ENCODE data around the gene RPN2. TPM values are rescaled to one million over a fixed set of nuclear protein-coding genes. Genes with fewer than 3 reads are reported as not detected.

The RPN2 gene
- total RNA-seq, 6 experiments from 2014 or later, result 91.7 to 188 (median 148) TPM

DNA sequence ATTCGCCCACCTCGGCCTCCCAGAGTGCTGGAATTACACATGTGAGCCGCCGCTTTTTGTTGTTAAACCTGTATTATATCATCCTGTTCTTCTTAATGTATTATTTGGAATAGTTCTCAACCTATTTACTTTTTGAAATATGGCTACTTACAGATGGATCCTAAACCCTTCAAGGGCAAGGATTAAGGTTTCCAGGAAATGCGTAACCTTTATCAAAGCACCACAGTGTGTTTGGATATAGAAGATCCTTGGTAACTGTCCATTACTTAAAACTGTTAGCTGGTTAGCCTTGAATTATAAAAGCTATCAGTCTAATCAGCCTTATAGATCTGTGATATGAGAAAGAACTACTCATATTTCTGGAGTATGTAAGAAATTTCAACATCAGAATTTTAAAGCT is 12.3 kb upstream of the RPN2 start:
- H3K27ac ChIP-seq, result no peak overlapping the region
- no peaks in the 10 kb centered on the region for H3K36me3 ChIP-seq
- no peak for DNase-seq
- intact Hi-C loops (cut with DNase I), result no loop called here
- ATAC-seq, result no peak
- 100% methylated on average over 5 of the region's 5 CpGs for WGBS (ENCODE audit: insufficient coverage, low coverage, low lambda C conversion rate, missing lambda C conversion rate)
- no peak overlapping the region for H3K4me3 ChIP-seq
- H3K27me3 ChIP-seq, result no peaks in the 10 kb centered on the region
- H3K9me3 ChIP-seq, result no peaks in the 10 kb centered on the region
- TF ChIP-seq, protein P1, sequence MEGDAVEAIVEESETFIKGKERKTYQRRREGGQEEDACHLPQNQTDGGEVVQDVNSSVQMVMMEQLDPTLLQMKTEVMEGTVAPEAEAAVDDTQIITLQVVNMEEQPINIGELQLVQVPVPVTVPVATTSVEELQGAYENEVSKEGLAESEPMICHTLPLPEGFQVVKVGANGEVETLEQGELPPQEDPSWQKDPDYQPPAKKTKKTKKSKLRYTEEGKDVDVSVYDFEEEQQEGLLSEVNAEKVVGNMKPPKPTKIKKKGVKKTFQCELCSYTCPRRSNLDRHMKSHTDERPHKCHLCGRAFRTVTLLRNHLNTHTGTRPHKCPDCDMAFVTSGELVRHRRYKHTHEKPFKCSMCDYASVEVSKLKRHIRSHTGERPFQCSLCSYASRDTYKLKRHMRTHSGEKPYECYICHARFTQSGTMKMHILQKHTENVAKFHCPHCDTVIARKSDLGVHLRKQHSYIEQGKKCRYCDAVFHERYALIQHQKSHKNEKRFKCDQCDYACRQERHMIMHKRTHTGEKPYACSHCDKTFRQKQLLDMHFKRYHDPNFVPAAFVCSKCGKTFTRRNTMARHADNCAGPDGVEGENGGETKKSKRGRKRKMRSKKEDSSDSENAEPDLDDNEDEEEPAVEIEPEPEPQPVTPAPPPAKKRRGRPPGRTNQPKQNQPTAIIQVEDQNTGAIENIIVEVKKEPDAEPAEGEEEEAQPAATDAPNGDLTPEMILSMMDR (IDR thresholded peaks at IDR 0.05), result no peak
- TF ChIP-seq POLR2A (IDR thresholded peaks at IDR 0.05), result no peak
- no peaks in the 10 kb centered on the region for H3K4me1 ChIP-seq

DNA sequence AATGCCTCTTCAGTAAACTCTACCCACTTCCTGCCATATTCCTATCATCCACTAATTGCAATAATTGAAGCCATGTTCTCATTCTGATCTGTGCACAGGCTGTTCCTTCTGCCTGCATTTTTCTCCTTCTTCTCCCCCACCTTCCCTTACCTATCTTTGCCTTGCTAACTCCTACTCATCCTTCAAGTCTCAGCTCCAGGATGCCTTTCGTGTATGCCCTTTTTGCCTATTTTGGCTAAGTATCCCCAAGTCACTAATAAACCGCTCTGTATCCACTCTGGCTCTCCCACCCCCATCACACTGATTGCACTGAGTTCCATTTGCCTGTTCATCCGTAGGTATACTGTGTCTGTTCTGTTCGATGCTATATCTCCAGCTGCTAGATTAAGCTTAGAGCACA is 6.3 kb upstream of the RPN2 start:
- ATAC-seq (no peak), DNase-seq (no peak)
- Histone ChIP-seq H3K4me3 (no peak overlapping the region), H3K27me3 (no peaks in the 10 kb centered on the region), H3K9me3 (no peaks in the 10 kb centered on the region), H3K4me1 (no peaks in the 10 kb centered on the region), H3K36me3 (no peaks in the 10 kb centered on the region), H3K27ac (no peak overlapping the region)
- 91% methylated on average over 4 of the region's 4 CpGs for WGBS (ENCODE audit: insufficient coverage, low coverage, low lambda C conversion rate, missing lambda C conversion rate)
- TF ChIP-seq POLR2A (IDR thresholded peaks at IDR 0.05), result no peak
- TF ChIP-seq, protein P1 (IDR thresholded peaks at IDR 0.05), result no peak
- intact Hi-C loops (cut with DNase I), result no loop called here

DNA sequence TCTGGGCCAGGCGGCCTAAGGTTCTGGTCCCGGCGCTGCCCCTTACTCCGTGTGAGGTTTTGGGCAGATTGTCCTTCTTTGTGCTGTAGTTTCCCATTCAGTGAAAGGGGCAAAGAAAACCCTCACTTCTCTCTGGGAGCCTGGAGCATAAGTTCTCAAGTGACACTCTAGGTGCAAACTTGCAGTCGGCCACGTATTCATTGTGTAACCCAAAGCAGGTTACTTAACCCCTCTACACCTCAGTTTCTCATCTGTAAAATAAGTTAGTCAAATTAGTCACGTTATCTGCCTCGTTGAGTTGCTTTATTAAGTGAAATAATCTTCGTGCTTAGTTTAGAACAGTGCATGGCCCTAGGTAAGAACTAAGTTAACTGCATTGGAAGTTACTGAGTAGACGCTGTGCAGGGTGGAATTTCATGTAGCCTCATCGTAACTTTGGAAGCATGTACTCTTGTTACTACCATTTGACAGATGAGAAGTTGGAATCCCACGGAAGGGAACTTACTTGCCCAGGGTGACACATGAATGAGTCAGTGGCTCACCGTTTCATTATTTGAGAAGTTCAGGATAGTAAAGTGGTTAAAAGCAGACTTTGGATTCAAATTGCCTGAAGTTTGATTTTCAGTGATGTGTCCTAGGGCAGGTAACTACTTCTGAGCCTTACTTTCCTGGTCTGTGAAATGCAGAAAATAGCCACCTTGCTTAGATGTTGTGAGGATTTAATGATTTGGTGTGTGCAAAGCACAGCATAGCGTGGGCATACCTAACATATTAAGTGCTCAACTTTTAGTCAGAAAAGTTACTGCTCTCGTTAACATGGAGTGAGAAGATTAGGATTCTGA is 774 bp downstream of the RPN2 start:
- intact Hi-C loops (cut with DNase I), result no loop called here
- TF ChIP-seq, protein P1 (IDR thresholded peaks at IDR 0.05), result no peak
- no peak for TF ChIP-seq POLR2A (IDR thresholded peaks at IDR 0.05)
- peak overlapping the region; percentile 96 to 99 (median 99) for H3K27ac ChIP-seq
- peaks cover 0 to 19% (median 4%) of the 10 kb centered on the region in 4 donors for H3K4me1 ChIP-seq
- DNase-seq (no peak), ATAC-seq (peak in 1 of 4 donors; percentile 3)
- peaks cover 0 to 9% (median 4%) of the 10 kb centered on the region in 4 donors for H3K36me3 ChIP-seq
- no peaks in the 10 kb centered on the region for H3K9me3 ChIP-seq
- peak overlapping the region; percentile 83 to 97 (median 96) for H3K4me3 ChIP-seq
- H3K27me3 ChIP-seq, result no peaks in the 10 kb centered on the region
- WGBS (ENCODE audit: insufficient coverage, low coverage, low lambda C conversion rate, missing lambda C conversion rate), result 11% methylated on average over 11 of the region's 15 CpGs

DNA sequence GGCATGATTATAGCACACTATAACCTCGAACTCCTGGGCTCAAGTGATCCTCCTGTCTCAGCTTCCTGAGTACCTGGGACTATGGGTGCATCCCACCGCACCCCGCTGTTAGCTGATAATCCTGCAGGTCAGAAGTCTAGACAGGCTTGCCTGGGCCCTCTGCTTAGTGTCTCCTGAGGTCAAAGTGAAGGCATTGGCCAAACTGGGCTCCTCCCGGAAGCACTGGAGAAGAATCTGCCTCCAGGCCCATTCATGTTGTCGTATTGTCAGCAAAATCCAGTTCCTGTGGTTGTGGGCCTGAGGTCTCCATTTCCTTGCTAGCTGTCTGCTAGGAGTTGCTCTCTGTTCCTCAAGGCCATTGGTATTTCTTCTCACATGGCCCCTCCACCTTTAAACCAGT is 6.6 kb downstream of the RPN2 start:
- H3K36me3 ChIP-seq, result peaks cover 5 to 30% (median 17%) of the 10 kb centered on the region in 4 donors
- peak; percentile 45 to 72 (median 56) for ATAC-seq

More for the DNA sequence above, 6.6 kb downstream of the RPN2 start:
- Histone ChIP-seq H3K27me3 (no peaks in the 10 kb centered on the region), H3K4me3 (no peak overlapping the region), H3K27ac (no peak overlapping the region), H3K9me3 (no peaks in the 10 kb centered on the region), H3K4me1 (peaks cover 0 to 18% (median 1%) of the 10 kb centered on the region in 4 donors)
- 78% methylated on average over 3 of the region's 5 CpGs for WGBS (ENCODE audit: insufficient coverage, low coverage, low lambda C conversion rate, missing lambda C conversion rate)
- DNase-seq, result no peak
- intact Hi-C loops (cut with DNase I), result no loop called here
- no peak for TF ChIP-seq POLR2A (IDR thresholded peaks at IDR 0.05)
- TF ChIP-seq, protein P1 (IDR thresholded peaks at IDR 0.05), result no peak

Data from right lobe of liver (tissue), 6 donors.